K562 (cell line): Measurements from ENCODE around the gene SIRPB1. TPM values are rescaled to one million over a fixed set of nuclear protein-coding genes. Genes with fewer than 3 reads are reported as not detected.

Experiments used
- ATAC-seq: fragments of 200-7000 bp; cut with Tn5 transposase; 3 replicates; pipeline ENCODE4 v1.9.1; 2020; ENCODE audit warnings: moderate library complexity
- BruUV-seq: library from RNA; stranded (reverse); fragments of 400-500 nt; replicated peaks from 2 replicates; lab custom pipeline; 2021; lab: Mats Ljungman, UMichigan
- CTCF ChIA-PET: fragments of 300-600 bp; formaldehyde crosslinking; extraction: SDS; loops from one replicate; lab custom pipeline; 2021; ENCODE audit warnings: low intra/inter-chr PET ratio; lab: Yijun Ruan, JAX
- POLR2A ChIA-PET: fragments of 300-600, 350-650 bp; sonication (Branson Sonifier 250); formaldehyde crosslinking; extraction: SDS; loops from one replicate; lab custom pipeline; 2021; ENCODE audit warnings: antibody characterized with exemption, inconsistent platforms; lab: Yijun Ruan, JAX
- DNase-seq, 4 experiments: peaks; one replicate each; pipeline versions ENCODE4 v3.0.0 to v3.0.0-alpha.2; 2011 to 2018; ENCODE audit warnings: low spot score in 3 of 4, mixed read lengths in 3 of 4; ENCODE audit errors: extremely low read depth in 1 of 4
- FAIRE-seq: peaks from 2 replicates; lab custom pipeline; 2011; peaks lifted over from hg19 to GRCh38; lab: Jason Lieb, UNC
- H2AFZ ChIP-seq: 2 replicates; pipeline ENCODE4 v1.6.0; 2011; ENCODE audit warnings: low read depth, low read length, control low read depth, inconsistent platforms
- H3K27ac ChIP-seq: fragments of 200-600 bp; 3 replicates; pipeline ENCODE4 v1.8.0; 2011; ENCODE audit warnings: low read depth, mild to moderate bottlenecking, control low read depth, inconsistent platforms, low read length, moderate library complexity, mixed read lengths; ENCODE audit errors: extremely low read depth
- H3K27me3 ChIP-seq, 2 experiments: fragments of 300-600 bp in 1 of 2; 2 replicates in 1 of 2; 3 replicates in 1 of 2; pipeline versions ENCODE4 v1.6.0 to v1.8.0; 2011; ENCODE audit warnings: inconsistent platforms in 2 of 2, low read length in 2 of 2, mild to moderate bottlenecking in 1 of 2, mixed read lengths in 1 of 2, moderate library complexity in 1 of 2; ENCODE audit not compliant: control insufficient read depth in 2 of 2, insufficient read depth in 2 of 2
- H3K36me3 ChIP-seq: fragments of 300-600 bp; 3 replicates; pipeline ENCODE4 v1.8.0; 2011; ENCODE audit warnings: mild to moderate bottlenecking, low read length, inconsistent platforms; ENCODE audit not compliant: control insufficient read depth, insufficient read depth
- H3K4me1 ChIP-seq, 2 experiments: fragments of 200-600 bp in 1 of 2; replicated peaks in 1 of 2; 2 replicates in 1 of 2; 3 replicates in 1 of 2; pipeline versions ENCODE4 v1.5.1 to v1.8.0; 2011; ENCODE audit warnings: inconsistent platforms in 2 of 2, low read length in 2 of 2, mild to moderate bottlenecking in 1 of 2, mixed read lengths in 1 of 2, moderate library complexity in 1 of 2; ENCODE audit not compliant: control insufficient read depth in 2 of 2, insufficient read depth in 2 of 2
- H3K4me2 ChIP-seq: 2 replicates; pipeline ENCODE4 v1.6.1; 2011; ENCODE audit warnings: low read length, control low read depth, inconsistent platforms, mixed read lengths; ENCODE audit not compliant: insufficient read depth
- H3K4me3 ChIP-seq: fragments of 200-600 bp; sonication (generic), shearing (Covaris generic); 2 replicates; pipeline ENCODE4 v1.5.1; 2016; ENCODE audit warnings: control low read depth, inconsistent platforms
- H3K79me2 ChIP-seq: fragments of 200-600 bp; 3 replicates; pipeline ENCODE4 v1.8.0; 2011; ENCODE audit warnings: low read length, inconsistent platforms; ENCODE audit not compliant: control insufficient read depth, insufficient read depth
- H3K9ac ChIP-seq, 2 experiments: 2 replicates each; pipeline versions ENCODE4 v1.6.0 to v1.6.1; 2011; ENCODE audit warnings: low read depth in 2 of 2, low read length in 2 of 2, control low read depth in 1 of 2, inconsistent platforms in 1 of 2, mild to moderate bottlenecking in 1 of 2, mixed read lengths in 1 of 2; ENCODE audit not compliant: insufficient read depth in 1 of 2
- H3K9me1 ChIP-seq: one replicate; pipeline ENCODE4 v1.6.0; 2011; ENCODE audit warnings: inconsistent platforms, mild to moderate bottlenecking, low read length, moderate library complexity; ENCODE audit not compliant: control insufficient read depth, insufficient read depth
- H3K9me3 ChIP-seq: replicated peaks from 2 replicates; pipeline ENCODE4 v1.5.1; 2011; ENCODE audit warnings: low read depth, low read length, inconsistent platforms; ENCODE audit not compliant: control insufficient read depth, insufficient read depth
- H4K20me1 ChIP-seq: replicated peaks from 2 replicates; pipeline ENCODE4 v1.6.1; 2011; ENCODE audit warnings: low read length, inconsistent platforms, mixed read lengths; ENCODE audit not compliant: control insufficient read depth, insufficient read depth
- CHD4 ChIP-seq: fragments of 200-600 bp; sonication (generic); IDR thresholded peaks from 3 replicates; pipeline ENCODE4 v1.6.1; 2012; ENCODE audit warnings: low read depth, mild to moderate bottlenecking, mixed read lengths, low read length, inconsistent platforms; ENCODE audit not compliant: insufficient read depth, insufficient replicate concordance, poor library complexity, severe bottlenecking
- POLR3G ChIP-seq: IDR thresholded peaks from 2 replicates; pipeline ENCODE4 v1.6.1; 2011; ENCODE audit not compliant: insufficient read length, insufficient replicate concordance; ENCODE audit errors: extremely low read depth
- RBM15 ChIP-seq: fragments of 200-400 bp; formaldehyde crosslinking; IDR thresholded peaks from 2 replicates; pipeline ENCODE4 v1.6.1; 2018; ENCODE audit warnings: mild to moderate bottlenecking, low read length, moderate library complexity; ENCODE audit not compliant: insufficient read depth
- ZNF699 ChIP-seq: fragments of 250-450 bp; sonication (Bioruptor Pico); IDR thresholded peaks from 2 replicates; pipeline ENCODE4 v1.8.0; 2021; ENCODE audit warnings: mild to moderate bottlenecking, moderate library complexity; ENCODE audit not compliant: insufficient replicate concordance
- WGBS: fragments of 100-300 bp; shearing (Covaris generic); methylation state at CpG from one replicate; pipeline ENCODE4 v1.1.6; 2016; ENCODE audit warnings: low coverage, mixed read lengths; ENCODE audit not compliant: insufficient coverage; ENCODE audit errors: missing lambda C conversion rate; 5-methylcytosine and 5-hydroxymethylcytosine counted together
- in situ Hi-C: fragments of 300-500 bp; cut with MboI; formaldehyde crosslinking; loops from 4 replicates; pipeline ENCODE4 v1.15.0; 2018; ENCODE audit warnings: inconsistent platforms, mixed read lengths
- intact Hi-C: fragments of 100-400 bp; cut with micrococcal nuclease; formaldehyde crosslinking; loops from 2 replicates; pipeline ENCODE4 v1.14.2; 2022
- polyA plus RNA-seq, 8 experiments: library from polyadenylated mRNA; depleted of rRNA in 4 of 8; stranded (reverse) in 5 of 8; unstranded in 3 of 8; fragments of >200 nt; fragmentation: Nextera tagmentation in 2 of 8; fragmentation: Illumina TruSeq in 1 of 8; extraction: Ambion mirVana in 2 of 8; extraction: Trizol in 1 of 8; gene quantifications; 2 replicates each; pipeline versions ENCODE4 v1.2.1 to v1.2.3, GENCODE V29; 2011 to 2014; ENCODE audit warnings: inconsistent platforms in 1 of 8, missing spikeins in 1 of 8
- total RNA-seq, 7 experiments: library from RNA; depleted of rRNA in 6 of 7; stranded (reverse); fragments of >200 nt in 6 of 7; fragmentation: Illumina TruSeq in 2 of 7; extraction: Trizol in 2 of 7; gene quantifications; 2 replicates each; pipeline versions ENCODE4 v1.2.1 to v1.2.3, GENCODE V29; 2011 to 2021; ENCODE audit warnings: low replicate concordance in 1 of 7
- TF ChIP-seq, protein P1 (sequence below): fragments of 250-450 bp; sonication (Bioruptor Pico); IDR thresholded peaks from 2 replicates; pipeline ENCODE4 v1.5.0; 2020; ENCODE audit warnings: mild to moderate bottlenecking
- TF ChIP-seq, protein P2 (sequence below): fragments of 450-650 bp; IDR thresholded peaks from 2 replicates; pipeline ENCODE4 v1.6.1; 2016; ENCODE audit warnings: missing biosample characterization, missing genetic modification characterization

Gene SIRPB1
- total and polyA plus RNA-seq, 9 of the 15 experiments (the other 6 are each of a cell fraction or from before 2014, with no cell fraction given), result not detected

DNA sequence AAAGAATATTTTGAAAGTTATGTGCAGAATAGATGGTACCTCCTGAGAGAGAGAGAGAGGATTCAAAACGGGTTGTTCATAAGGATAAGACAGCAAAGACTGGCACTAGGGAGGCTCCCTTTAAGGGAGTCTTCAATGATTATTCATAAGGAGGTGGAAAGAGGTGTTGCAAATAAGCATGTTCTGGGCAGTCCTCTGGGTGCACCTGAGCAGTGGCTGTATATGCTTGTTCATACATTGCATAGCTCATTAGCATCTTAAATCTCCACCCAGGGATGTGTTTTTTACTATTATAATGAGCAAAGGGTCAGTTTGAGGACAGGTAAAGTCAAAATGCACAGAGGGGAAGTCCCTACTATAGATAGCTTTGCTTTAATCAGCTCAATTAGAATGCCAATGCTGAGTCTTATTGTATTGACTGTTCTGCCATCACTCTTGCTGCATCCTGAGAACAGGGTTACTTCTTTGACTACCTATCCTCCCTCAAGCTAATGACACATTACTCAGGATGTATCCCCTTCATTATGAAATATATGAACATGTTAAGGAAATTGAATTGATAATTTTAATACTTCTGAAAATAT lies 47.8 kb upstream of the SIRPB1 start:
- DNase-seq (no peak), ATAC-seq (no peak), FAIRE-seq (no peak)
- 0% methylated on average over 1 of the region's 1 CpG for WGBS
- Histone ChIP-seq H3K4me2 (no peak overlapping the region), H3K79me2 (no peaks in the 10 kb centered on the region), H3K9me1 (no peaks in the 10 kb centered on the region), H3K36me3 (no peaks in the 10 kb centered on the region), H3K27me3 (peaks cover 4 to 11% of the 10 kb centered on the region in 2 experiments; a peak in 3 of 5 replicates), H3K4me3 (no peak overlapping the region), H4K20me1 (no peaks in the 10 kb centered on the region), H3K9ac (no peak overlapping the region), H3K27ac (no peak overlapping the region), H2AFZ (no peak overlapping the region), H3K4me1 (no peaks in the 10 kb centered on the region), H3K9me3 (no peaks in the 10 kb centered on the region)
- no TSS peak for BruUV-seq
- no peak for TF ChIP-seq RBM15
- TF ChIP-seq, protein P1, sequence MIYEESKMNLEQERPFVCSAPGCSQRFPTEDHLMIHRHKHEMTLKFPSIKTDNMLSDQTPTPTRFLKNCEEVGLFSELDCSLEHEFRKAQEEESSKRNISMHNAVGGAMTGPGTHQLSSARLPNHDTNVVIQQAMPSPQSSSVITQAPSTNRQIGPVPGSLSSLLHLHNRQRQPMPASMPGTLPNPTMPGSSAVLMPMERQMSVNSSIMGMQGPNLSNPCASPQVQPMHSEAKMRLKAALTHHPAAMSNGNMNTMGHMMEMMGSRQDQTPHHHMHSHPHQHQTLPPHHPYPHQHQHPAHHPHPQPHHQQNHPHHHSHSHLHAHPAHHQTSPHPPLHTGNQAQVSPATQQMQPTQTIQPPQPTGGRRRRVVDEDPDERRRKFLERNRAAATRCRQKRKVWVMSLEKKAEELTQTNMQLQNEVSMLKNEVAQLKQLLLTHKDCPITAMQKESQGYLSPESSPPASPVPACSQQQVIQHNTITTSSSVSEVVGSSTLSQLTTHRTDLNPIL (CRISPR knock-in tag), result no peak
- no peak for TF ChIP-seq ZNF699 (CRISPR knock-in tag)
- TF ChIP-seq, protein P2, sequence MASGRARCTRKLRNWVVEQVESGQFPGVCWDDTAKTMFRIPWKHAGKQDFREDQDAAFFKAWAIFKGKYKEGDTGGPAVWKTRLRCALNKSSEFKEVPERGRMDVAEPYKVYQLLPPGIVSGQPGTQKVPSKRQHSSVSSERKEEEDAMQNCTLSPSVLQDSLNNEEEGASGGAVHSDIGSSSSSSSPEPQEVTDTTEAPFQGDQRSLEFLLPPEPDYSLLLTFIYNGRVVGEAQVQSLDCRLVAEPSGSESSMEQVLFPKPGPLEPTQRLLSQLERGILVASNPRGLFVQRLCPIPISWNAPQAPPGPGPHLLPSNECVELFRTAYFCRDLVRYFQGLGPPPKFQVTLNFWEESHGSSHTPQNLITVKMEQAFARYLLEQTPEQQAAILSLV (tag), result no peak
- no peak for TF ChIP-seq CHD4
- no peak for TF ChIP-seq POLR3G
- intact Hi-C loops, result no loop called here
- ChIA-PET POLR2A (no interaction called here), CTCF (no interaction called here)
- in situ Hi-C loops, result no loop called here
